Measurements from ENCODE around the gene STAM2.
"Not testable (repeated sequence)": the region's sequence is repeated elsewhere in the genome, so short reads cannot be mapped to it uniquely, and the experiment has no call there.

Gene STAM2

DNA sequence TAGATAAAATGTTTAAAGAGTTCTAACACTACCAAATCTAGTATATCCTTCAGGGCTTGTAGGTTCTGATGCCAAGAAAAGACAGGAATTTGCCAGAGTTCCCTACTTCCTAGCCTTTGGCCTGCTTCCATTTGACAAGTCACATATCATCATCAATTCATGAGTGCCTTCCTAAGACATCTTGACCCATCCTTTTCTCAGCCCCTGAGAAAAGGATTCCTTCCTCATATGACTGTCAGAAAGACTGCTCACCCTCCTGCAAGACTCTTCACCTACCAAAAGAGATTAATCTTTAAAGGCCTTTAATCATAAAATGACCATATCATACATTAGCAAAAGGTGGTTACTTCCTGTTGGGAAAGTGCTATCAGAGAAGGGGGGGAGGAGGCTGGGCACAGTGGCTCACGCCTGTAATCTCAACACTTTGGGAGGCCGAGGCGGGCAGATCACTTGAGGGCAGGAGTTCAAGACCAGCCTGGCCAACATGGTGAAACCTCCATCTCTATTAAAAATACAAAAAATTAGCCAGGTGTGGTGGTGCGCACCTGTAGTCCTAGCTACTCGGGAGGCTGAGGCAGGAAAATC is 3.3 kb downstream of the STAM2 start:
- DNase-seq (ENCODE audit: low read depth in 2 of 2, low spot score in 1 of 2) = not testable (repeated sequence)

DNA sequence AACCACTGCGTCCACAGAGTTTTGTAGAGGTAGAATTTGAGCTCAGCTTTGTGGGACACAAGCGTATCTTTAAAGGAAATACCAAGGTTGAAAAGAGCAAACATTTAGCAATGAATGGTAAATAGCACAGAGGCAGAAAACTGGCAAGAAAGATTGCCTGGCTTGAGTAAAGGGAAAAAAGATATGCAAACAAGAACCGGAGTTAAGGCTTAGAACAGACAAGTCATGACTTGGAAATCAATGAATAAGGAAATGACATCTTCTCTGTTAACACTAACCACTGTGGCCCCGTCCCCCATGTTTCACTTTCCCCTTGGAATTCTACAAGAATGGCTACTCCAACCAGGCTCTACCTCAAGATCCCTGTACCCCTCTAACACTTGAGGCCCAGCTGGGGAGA is 3.8 kb downstream of the STAM2 start:
- DNase-seq (ENCODE audit: low read depth in 2 of 2, low spot score in 1 of 2) = no peak

DNA sequence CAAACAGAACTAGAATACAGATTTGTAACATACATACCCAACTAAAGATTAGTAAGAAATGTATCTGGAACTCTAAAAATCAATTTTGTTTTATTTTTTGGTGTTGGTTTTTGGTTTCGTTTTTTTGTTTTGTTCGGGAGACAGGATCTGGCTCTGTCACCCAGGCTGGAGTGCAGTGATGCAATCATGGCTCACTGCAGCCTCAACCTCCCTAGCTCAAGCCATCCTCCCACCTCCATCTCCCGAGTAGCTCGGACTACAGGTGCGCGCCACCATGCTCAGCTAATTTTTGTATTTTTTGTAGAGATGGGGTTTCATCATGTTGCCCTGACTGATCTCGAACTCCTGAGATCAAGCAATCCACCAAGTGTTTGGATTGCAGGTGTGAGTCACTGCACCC is 6.4 kb downstream of the STAM2 start:
- DNase-seq (ENCODE audit: low read depth in 2 of 2, low spot score in 1 of 2) = not testable (repeated sequence)

DNA sequence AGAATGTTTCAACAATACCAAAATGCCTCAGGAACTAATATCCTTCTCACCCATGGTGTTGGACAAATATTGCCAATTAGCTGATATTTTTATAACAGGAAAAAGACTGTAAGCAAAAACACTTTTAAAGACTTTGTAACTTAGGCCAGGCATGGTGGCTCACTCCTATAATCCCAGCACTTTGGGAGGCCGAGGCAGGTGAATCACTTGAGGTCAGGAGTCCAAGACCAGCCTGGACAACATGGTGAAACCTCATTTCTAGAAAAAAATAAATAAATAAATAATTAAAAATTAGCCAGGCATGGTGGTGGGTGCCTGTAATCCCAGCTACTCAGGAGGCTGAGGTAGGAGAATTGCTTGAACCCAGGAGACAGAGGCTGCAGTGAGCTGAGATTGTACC is 8.1 kb downstream of the STAM2 start:
- DNase-seq (ENCODE audit: low read depth in 2 of 2, low spot score in 1 of 2) = not testable (repeated sequence)

DNA sequence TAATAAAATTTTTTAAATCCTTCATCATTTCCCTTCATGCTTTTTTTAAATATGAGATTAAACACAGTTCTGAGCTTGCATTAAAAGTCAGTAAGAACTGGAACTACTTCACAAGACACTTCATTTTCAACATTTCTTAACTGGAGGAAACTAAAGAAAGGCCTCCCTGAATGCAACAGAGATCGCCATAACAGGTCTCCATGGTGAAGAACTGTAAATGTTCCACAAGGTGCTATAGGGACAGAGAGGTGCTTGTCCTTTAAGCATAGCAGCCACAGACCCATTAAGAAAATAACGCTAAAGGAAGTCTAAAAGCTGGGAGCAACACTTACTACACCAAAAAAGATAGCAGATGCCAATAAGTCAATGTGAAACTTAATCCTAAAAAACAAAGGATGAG is 8.5 kb downstream of the STAM2 start:
- no peak for DNase-seq (ENCODE audit: low read depth in 2 of 2, low spot score in 1 of 2)

DNA sequence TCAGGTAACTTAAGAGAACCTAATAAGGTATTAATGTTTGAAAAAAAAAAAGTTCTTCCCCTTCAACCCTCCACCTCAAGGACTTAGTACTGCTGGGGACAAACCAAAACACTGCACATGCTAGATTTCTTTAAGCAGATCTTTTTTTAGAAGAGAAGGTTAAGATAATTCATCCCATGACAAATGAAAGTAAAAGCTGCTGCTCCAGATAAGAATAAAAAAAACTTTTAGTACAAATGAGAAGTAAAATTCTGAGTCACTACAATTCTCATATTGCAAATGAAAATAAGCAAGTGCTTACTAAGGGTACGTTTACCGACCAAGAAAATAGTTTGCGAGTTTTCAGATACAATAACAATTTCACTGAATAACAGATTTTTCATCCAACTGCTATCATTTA is 8.9 kb downstream of the STAM2 start:
- no peak for DNase-seq (ENCODE audit: low read depth in 2 of 2, low spot score in 1 of 2)

DNA sequence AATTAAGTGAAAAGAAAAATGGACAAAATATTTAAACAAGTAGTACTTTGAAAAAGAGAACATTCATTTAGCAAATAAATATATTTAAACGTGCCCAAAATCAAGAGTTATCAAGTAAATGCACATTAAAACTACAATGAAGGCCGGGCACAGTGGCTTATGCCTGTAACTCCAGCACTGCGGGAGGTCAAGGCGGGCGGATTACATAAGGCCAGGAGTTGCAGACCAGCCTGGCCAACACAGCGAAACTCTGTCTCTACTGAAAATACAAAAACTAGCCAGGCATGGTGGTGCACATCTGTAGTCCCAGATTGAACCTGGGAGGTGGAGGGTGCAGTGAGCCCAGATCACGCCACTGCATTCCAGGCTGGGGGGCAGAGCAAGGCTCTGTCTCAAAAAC is 9.8 kb downstream of the STAM2 start:
- no peak for DNase-seq (ENCODE audit: low read depth in 2 of 2, low spot score in 1 of 2)

DNA sequence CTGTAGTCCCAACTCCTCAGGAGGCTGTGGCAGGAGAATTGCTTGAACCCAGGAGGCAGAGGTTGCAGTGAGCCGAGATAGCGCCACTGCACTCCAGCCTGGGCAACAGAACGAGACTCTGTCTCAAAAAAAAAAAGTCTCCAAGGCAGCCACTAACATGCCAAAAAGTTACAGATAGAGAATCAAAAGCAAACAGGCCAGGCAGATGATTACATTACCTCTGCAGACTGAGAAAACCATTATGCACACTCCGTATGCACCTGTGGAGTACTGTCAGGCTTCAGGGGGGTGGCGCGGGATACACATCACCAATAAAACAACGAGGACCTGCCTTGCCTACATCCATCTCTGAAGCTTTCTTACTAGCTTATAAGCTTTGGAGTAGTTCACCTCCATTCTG is 10.3 kb downstream of the STAM2 start:
- no peak for DNase-seq (ENCODE audit: low read depth in 2 of 2, low spot score in 1 of 2)

DNA sequence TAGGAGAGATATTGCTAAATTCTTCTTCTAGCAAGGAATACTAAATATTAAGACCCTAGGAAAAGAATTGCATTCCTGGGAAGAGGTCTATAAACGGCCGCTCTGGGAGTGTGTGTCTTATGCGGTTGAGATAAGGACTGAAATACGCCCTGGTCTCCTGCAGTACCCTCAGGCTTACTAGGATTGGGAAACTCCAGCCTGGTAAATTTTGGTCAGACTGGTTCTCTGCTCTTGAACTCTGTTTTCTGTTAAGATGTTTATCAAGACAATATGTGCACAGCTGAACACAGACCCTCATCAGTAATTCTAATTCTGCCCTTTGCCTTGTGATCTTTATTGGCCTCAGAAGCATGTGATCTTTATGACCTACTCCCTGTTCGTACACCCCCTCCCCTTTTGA is 11.9 kb downstream of the STAM2 start:
- not testable (repeated sequence) for DNase-seq (ENCODE audit: low read depth in 2 of 2, low spot score in 1 of 2)

DNA sequence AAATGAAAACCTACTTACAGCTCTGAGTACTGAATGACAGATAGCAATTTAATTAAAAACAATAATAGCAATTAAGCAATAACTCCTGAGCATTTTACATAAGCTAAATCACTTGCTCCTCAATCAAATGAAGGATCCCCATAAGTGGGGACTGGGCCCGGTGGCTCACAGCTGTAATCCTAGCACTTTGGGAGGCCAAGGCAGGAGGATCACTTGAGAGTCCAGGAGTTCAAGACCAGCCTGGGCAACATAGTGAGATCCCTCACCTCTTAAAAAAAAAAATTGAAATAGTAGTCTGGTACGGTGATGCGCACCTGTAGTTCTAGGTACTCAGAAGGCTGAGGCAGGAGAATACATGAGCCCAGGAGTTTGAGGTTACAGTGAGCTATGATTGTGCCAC is 13.4 kb downstream of the STAM2 start:
- DNase-seq (ENCODE audit: low read depth in 2 of 2, low spot score in 1 of 2) = no peak

DNA sequence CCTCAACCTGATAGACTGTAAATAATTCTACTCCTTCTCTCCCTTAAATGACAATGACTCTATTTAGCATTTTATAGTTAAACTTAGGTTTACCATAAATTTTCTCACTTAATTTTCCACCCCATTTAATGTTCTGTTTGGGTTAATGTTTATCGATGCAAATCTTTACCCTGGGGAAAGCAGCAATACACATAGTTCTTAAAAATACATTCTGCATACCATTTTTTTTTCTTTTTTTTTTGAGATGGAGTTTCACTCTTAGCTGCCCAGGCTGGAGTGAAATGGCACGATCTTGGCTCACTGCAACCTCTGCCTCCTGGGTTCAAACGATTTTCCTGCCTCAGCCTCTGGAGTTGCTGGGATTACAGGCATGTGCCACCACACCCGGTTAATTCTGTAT is 14.0 kb downstream of the STAM2 start:
- no peak for DNase-seq (ENCODE audit: low read depth in 2 of 2, low spot score in 1 of 2)

DNA sequence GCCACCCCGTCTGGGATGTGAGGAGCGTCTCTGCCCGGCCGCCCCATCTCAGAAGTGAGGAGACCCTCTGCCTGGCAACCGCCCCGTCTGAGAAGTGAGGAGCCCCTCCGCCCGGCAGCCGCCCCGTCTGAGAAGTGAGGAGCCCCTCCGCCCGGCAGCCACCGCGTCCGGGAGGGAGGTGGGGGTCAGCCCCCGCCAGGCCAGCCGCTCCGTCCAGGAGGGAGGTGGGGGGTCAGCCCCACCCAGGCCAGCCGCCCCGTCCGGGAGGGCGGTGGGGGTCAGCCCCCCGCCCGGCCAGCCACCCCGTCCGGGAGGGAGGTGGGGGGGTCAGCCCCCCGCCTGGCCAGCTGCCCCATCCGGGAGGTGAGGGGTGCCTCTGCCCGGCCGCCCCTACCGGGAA is 15.2 kb downstream of the STAM2 start:
- DNase-seq (ENCODE audit: low read depth in 2 of 2, low spot score in 1 of 2) = not testable (repeated sequence)

DNA sequence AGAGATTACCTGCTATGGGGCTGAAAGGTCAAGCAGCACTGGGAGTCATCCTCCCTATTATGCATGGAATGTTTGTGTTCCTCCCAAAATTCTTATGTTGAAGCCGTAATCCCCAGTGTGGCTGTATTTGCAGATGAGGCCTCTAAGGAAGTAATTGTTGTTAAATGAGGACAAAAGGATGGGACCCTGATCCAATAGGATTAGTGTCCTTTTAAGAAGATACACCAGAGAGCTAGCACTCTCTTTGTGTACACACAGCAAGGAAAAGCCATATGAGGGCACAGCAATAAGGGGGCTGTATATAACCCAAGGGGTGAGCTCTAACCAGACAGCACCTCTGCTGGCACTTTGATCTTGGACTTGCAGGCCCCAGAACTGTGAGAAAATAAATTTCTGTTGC is 18.3 kb downstream of the STAM2 start:
- no peak for DNase-seq (ENCODE audit: low read depth in 2 of 2, low spot score in 1 of 2)

DNA sequence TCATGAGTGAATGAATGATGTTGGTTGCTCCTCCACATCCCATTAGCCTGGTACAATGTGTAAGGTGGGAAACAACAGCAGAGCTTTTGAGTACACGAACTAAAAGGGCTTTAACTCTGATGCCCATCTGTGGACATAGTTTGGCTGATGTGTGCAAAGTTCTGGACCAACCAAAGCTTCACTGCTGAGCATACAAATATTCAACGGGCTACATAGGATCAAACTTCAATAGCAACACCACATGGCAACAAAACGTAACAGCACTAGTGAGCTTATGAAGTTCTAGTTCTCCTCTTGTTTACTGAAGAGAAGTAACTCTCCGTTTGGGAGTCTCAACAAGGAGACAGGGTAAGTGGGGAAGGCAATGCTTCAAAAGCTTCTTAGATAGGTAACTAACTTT is 20.4 kb downstream of the STAM2 start:
- no peak for DNase-seq (ENCODE audit: low read depth in 2 of 2, low spot score in 1 of 2)

DNA sequence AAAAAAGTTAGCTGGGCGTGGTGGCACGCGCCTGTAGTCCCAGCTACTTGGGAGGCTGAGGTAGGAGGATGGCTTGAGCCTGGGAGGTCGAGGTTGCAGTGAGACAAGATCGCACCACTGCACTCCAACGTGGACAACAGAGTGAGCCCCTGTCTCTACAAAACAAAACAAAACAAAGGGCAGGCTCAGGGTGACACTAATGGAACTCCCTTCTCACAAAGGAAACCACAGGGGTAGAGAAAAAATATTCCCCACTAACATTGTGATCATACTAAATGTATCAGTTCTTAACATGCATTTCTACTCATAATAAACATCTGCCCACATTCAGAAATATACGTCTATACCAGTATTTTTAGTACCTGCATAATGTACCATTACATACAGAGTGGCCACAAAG is 21.1 kb downstream of the STAM2 start:
- DNase-seq (ENCODE audit: low read depth in 2 of 2, low spot score in 1 of 2) = no peak

DNA sequence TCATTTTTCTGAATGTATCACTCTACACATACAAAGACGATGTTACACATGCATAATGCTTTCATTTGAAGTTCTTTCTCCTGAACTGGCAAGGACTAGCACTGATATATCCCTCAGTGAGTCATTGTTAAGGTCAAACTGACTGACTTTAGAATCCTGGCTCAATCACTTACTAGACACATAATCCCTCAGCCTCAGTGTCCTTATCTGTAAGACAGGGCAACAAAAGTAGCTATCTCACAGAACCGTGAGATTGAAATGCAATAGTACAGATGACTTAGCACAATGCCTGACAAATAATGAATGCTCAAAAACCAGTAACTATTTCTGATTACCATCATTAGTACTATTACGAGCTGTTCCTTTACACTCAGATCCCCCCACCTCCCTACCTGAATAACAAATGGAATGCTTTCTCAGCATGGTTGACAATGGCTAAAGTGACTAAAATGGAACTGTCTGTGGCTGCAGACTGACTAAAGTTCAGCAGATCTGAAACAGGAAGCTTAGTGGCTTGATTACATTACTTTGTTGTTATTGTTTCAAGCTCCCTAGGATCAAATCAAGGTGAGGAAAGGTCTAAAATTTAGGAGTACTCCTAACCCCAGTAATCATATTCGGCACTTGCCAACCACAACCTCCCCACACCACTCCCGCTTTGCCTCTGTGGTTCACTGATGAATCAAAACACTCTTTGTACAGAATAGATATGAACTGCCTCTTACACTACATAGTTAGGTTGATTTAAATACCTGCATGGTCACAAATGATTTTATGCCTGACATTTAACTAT is 40.9 kb downstream of the STAM2 start:
- DNase-seq (ENCODE audit: low read depth in 2 of 2, low spot score in 1 of 2) = no peak

DNA sequence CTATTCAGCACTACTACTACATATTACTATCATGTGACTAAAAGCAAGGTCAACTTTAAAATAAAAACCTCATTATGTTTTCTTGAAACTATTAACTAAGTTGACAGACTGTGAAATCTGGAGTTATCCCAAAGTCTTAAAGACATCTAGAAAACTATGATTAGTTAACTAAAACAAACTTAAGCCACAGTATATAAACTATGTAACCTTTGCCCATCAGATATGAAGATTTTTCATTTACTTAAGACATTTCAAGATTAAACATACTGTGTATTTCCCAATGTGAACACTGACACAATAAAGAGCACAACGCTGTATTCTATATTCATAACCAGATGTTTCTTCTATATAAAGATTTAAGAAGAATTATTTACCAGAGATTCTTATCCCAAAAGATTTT is 43.3 kb downstream of the STAM2 start:
- no peak for DNase-seq (ENCODE audit: low read depth in 2 of 2, low spot score in 1 of 2)

DNA sequence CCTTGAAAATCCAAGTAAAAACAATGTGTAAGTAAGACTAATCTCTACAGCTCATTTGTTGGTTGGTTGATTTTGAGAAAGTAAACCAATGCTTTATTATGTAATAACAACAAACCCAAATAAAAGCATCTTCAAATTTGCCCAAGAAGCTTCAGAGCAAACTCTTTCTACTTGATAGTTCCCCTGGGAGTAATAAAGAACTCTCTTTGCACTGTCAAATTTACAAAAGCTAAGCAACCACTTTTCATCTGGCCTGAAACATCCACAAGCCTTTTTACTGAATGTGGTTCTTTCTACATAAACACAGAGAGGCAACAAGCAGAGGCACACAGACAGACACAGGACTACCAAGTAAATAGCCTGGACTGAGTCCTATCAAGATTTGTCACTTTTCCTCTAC is 47.9 kb downstream of the STAM2 start:
- DNase-seq (ENCODE audit: low read depth in 2 of 2, low spot score in 1 of 2) = no peak

DNA sequence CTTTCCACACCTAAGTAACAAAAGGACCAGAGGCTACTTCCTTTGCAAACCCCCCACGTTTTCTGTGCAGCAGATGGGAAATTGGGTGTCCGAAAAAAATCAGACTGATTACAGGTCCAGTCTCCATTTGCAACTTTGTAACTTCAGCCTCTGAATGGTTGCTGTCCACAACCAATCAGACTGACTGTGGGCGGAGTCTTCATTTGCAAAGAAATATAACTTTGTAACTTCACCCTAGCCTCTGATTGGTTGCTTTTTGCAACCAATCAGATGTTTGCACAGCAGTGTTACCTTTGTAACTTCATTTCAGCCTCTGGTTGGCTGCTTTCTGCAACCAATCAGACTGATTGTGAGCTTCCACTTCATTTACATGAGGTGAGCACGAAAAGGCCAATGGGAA is 48.9 kb downstream of the STAM2 start:
- DNase-seq (ENCODE audit: low read depth in 2 of 2, low spot score in 1 of 2) = no peak

DNA sequence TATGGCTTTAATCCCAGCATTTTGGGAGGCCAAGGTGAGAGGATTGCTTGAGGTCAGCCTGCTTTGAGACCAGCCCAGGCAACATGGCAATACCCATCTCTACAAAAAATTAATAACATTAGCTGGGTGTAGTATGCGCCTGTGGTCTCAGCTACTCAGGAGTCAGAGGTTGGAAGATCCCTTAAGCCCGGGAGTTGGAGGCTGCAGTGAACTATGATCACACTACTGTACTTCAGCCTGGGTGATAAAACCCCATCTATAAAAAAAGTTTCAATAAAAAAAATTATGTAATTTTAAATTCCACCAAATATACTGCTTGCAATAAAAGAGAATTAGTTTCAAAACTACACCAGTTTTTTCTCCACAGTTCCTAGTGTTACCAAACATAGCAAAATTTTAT is 53.4 kb downstream of the STAM2 start:
- DNase-seq (ENCODE audit: low read depth in 2 of 2, low spot score in 1 of 2) = no peak

DNA sequence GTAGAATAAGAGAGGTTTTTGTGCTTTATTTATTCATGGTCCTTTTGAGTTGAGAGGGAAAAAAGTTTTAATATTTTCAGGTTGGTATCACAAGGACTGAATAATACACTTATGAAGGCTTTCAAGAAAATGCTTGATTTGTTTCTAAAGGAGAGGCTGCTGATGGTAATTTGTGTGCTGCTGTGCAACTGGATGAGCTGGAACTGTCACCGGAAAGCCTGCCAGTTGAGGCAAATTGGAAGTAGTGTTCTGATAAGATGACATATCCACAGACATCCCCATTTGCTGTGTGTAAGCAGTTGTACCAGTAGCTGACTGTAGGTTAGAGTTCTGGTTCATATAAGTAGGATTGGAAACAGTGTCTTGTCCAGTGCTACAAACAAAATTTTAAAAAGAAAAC is 55.1 kb downstream of the STAM2 start:
- DNase-seq (ENCODE audit: low read depth in 2 of 2, low spot score in 1 of 2) = no peak

DNA sequence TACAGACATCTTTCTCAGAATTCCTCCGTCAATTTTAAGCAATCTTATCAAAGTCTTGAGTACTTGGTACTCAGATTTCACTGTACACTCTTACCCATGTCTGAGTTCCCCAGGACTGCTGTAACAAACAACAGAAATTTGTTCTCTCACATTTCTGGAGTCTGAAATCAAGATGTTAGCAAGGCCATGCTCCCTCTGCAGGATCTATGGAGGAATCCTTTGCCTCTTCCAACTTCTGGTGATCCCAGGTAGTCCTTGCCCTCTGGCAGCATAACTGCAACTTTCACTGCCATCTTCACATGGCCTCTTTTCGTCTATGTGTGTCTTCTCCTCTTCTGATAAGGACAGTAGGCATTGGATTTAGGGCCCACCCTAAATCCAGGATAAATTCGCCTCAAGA is 59.6 kb downstream of the STAM2 start:
- DNase-seq (ENCODE audit: low read depth in 2 of 2, low spot score in 1 of 2) = no peak

DNA sequence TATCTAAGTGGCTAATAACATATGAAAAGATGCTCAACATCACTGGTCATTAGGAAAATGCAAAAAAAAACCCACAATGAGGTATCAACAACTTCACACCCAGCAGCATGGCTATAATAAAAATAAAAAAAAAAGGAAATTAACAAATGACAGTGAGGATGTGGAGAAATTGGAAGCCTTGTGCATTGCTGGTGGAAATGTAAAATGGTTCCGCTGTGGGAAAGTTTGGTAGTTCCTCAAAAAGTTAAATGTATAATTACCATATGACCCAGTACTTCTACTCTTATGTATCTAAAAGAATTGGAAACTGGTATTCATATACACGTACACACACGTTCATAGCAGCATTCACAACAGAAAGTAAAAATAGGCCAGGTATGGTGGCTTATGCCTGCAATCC is 61.2 kb downstream of the STAM2 start:
- no peak for DNase-seq (ENCODE audit: low read depth in 2 of 2, low spot score in 1 of 2)

All from stimulated activated CD8-positive, alpha-beta memory T cell treated with anti-CD3 and anti-CD28 coated beads, Interleukin-4, amount 100 ng/mL, for 4 hours (primary cell).